Smooth muscle cell of the brain vasculature (primary cell): ENCODE measurements around the gene GLIS1.

Source experiments
- DNase-seq: peaks from one replicate; pipeline ENCODE4 v3.0.0-alpha.2; 2012; ENCODE audit warnings: low read depth, low spot score

The GLIS1 gene

DNA sequence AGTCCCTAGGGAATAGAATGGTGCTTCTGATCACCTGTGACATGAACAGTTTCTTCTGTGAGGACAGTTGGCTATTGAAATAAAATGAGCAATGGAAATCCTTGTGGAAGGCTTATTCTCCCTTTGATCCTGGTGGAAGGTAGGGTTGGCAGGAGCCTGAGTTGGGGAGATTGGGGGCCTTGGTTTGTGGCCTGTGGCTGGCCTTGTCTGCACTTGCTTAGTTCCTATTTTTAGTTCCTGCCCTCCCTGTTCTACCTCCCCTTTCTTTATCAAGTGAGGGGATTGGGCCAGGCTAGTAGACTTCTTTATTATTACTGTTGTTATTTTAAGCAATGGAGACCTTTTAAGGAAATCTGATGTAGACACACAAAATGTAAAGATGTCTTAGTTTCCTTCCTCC is 271.6 kb downstream of the GLIS1 start:
- no peak for DNase-seq

DNA sequence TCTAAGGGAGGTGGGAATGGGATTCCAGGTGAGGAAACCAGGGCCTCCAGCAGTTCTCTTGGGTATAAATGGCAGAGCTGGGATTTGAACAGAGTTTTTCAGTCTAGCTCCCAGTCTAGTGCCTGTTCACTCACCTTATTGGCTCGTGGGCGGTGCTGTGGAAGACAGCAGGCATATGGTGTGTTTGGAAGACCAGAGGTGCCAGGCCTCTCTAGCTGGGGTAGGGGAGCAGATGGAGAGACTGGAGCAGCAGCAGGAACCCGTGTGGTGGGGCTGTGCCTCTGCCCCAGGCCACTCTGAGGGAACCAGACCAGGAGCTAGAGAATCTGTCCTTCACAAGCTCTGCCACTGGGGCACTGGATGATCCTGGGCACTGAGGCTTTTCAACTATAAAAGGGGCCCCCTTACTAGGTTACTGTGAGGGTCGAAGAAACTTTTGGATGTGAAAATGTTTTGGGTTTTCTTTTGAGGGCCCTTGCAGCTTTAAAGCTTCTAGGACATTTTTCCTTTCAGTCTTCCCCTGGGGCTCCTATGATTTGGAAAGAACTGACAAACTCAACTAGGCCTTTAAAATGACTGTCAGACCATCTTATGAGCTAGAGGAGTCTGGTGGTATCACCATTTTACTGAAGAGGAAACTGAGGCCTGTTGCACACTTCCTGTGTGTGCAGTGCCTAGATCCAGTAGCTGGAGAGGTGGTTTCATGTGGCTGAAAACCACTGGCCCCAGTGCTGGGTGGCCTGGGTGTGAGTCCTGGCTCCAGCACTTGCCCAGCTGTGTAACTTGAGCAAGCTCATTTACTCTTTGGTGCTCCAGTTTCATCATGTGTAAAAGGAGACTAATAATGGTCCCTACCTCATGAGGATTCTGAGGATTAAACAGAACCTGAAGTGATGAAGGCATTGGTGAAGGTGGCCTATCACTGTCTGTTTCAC is 273.7 kb downstream of the GLIS1 start:
- no peak for DNase-seq

DNA sequence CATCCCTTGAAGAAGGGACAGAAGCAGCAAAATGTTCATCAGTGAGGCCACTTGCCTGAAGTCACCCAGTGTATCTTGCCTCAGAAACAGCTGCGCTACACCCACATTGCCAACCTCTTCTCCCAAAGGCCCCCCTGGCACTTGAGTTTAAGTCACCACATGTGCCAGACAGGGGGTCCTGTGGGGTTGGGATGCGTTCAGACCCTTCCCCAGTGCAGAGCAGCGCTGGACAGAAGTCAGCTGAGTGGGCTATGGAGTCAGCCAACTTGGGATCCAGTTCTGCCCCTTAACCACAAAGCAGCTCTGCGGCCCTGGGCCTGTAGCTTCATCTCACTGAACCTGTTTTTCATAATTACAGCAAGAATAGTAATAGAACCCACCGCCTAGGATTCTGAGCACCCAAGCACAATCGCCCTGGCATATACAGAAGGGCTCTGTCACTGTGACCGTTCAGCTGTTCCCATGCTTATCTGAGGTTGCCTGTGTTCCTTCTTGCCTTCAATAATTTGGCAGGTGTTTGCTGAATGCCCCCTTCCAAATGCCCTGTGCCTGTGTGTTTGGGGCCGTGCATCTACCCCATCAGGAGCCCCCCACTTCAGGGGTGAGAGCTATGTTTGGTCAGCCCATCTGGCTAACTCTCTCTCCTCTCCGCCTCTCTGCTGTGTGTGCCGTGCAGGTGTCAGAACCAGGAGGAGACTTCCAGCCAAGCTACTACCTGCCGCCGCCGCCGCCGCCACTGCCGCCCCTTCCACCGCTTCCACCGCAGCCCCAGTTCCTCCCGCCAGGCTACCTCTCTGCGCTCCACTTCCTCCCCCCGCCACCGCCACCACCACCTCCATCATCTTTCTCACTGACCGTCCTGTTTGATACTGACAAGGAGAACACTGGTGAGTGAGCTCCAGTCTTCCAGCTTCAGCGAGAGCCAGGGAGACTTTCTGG is 274.7 kb downstream of the GLIS1 start:
- no peak for DNase-seq

DNA sequence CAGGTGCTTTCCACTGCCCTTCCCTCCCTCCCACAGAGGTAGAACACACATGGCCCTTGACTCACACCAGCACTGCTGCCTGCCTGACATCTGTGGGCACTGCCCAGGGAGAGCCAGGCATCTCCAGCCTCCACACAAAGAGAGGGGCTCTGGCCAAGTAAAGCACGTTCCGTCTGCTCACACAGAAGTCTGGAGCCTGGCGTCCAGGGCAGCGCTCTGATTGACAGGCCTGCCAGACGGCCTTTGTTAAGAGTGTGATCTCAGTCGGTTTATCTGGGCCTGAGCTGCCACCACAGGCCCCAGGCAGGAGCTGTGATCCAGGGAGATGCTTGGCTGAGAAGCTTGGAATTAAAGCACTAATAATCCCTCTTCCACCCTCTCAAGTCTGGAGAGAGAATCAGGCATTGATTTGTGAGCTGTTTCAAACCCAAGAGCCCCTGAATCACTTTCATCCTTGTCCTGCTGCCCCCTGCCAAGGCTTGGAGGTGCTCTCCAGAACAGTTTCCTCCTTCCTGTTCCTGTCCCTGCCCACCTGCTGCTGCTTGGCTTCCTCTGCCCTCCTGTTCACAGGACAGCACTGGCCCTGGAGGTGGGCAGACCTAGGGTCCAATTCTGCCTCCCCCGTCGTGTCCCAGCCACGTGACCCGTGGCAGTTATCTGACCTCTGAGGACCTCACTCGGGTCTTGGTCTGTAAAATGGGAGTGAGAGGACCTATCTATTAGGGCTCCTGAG is 276.0 kb downstream of the GLIS1 start:
- DNase-seq: no peak

DNA sequence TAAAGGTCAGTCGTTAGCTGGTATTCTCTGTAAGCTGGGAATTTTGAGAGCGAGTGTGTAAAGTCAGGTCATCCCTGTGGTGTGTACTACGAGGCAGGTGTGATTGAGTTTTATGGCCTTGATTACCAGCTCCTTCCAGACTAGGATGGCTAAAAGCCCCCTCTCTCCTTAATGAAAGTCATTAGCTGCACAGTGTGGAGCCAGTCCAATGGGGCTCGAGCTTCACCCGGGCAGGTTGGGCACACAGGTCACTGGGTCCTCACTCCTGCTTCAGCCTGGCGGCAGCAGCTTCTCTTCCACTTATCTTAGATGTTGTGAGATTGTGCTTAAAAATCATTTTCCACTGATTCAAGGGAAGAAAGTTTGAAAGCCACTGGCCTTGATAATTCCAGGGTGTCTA is 276.8 kb downstream of the GLIS1 start:
- no peak for DNase-seq

DNA sequence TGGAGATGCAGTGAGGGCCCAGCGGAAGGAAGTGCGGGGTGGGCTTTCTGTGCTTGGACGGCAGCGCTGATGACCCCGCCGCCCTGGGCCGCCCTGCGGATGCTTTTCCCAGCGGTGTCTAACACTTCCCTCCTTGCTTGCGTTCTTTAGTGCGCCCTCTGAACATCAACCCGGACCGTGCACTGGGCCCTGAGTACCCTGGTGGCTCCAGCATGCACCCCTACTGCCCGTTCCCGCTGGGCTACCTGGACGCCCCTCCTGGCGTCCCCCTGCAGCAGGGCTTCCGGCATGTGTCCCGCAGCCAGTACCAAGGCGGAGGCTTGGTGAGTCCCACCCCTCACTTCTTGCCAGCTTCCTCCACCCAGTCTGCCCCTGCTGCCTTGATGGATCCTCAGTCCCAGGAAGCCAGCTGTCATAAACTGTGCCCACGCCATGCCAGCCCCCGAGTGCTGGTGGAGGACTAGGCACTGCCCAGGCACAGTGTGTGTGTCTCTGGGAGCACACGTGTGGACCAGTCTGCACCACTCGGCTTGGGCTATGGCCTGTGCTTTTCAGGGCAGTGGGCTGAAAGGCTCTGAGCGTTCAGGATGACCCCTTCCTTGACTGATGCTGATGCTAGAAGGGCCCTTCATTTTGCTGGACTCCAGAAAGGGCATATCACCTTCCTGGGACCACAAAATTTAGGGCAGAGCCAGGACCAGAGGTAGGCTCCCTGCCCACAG is 277.5 kb downstream of the GLIS1 start:
- DNase-seq: no peak

DNA sequence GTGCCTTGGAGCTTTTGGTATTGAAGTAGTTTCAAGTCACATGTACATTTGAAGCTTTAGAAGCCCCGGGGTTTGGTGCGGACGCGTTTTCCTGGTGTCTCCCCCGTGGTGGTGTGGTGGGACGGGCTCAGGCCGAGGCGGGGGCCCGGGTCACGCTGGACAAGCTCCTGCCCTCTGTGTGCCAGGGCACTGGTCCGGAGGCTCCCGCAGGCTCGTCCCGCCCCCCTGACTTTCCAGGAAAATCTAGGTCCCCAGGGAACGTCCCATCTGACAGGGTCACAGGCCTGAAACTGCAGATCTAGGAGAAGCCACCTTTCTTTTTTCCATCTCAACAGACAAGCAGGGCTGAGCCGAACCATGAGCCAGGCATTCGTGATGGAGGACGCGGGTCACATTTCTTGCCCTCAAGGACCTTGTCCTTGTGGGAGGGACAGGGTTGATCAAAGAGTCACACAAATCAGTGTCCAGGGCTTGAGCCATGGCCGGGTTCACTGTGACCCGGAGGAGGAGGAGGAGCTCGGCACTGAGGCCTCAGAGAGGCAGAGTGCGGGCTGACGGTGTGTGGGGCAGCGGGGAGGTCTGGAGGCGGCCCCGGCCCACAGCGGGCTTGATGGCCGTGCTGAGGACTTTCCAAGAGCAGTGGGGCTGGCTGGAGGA is 278.2 kb downstream of the GLIS1 start:
- no peak for DNase-seq

DNA sequence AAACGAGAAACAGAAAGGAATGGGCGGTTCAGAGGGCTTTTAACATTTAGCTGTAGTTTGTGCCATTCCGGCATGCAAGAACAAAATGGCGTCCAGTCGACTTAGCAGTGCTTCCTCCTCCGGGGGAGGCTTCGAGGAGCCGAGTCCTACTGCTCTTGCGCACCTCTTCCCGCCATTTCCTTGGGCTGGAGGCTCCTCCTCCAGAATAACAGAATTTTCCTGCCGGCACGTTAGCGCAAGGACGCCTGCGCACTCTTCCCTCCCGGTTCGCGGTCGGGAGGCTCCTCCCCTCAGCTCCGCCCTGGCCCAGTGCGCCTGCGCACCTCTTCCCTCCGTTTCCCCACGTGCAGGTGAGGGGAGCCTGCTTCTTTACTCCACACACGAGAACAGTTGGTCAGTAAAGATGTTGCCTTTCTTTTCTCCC is 278.7 kb downstream of the GLIS1 start:
- no peak for DNase-seq

DNA sequence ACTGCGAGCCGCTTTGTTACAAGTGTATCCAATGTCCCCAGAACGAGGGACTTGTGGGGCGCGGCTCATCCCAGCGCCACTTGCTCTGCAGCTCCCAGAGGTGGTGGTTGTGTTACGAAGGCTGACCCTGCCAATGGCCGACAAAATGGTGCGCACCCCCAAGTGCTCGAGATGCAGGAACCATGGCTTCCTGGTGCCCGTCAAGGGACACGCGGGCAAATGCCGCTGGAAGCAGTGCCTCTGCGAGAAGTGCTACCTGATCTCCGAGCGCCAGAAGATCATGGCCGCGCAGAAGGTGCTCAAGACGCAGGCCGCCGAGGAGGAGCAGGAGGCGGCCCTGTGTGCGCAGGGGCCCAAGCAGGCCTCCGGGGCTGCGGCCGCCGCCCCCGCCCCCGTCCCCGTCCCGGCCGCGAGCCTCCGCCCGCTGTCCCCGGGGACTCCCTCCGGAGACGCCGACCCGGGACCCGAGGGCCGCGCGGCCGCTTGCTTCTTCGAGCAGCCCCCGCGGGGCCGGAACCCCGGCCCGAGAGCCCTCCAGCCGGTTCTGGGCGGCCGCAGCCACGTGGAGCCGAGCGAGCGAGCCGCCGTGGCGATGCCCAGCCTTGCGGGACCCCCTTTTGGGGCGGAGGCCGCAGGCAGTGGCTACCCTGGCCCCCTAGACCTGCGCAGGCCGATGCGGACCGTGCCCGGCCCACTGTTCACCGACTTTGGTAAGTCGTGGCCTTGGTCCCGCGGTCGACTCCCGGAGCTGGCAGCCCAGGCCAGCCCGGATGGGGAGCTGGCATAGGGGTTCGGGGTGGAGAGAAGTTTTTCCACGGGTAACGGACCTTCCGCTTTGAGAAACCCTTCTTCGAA is 279.4 kb downstream of the GLIS1 start, which contains the start of gene DMRTB1:
DMRTB1 (plus strand) TSS at position 79 of the 855 bp plus-strand sequence; CDS start at position 134, 55 bp downstream.
- DNase-seq: no peak

DNA sequence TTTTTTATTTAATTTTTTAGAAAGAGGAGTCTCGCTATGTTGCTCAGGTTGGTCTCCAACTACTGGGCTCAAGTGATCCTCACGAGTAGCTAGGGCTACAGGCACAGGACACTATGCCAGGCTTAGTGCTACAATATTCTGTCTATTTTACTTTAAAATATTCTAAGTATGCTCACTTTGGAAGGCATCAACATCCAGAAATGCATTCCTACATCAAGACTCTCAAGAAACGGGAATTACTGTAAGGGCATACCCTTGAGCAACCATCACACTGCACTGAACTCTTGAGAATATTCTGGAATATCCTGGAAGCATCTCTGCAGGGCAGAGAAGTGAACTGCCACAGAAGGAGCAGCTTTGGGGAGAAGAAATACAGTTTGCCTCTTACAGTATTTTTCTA is 280.3 kb downstream of the GLIS1 start:
- no peak for DNase-seq
